ENCODE results near the gene SLC6A6.

GRCh38 chr3:14492948-14493881 is 90.8 kb downstream of the SLC6A6 start:
- no peak for TF ChIP-seq CEBPB (IDR thresholded peaks at IDR 0.05; ENCODE audit: borderline replicate concordance in 1 of 2, low read depth in 2 of 2, low read length in 2 of 2)
- TF ChIP-seq REST (IDR thresholded peaks at IDR 0.05; ENCODE audit: low read depth, low read length): no peak
- no peak for TF ChIP-seq CTCF (IDR thresholded peaks at IDR 0.05 in 2 of 3, conservative IDR thresholded peaks at IDR 0.05 in 1 of 3; ENCODE audit: control insufficient read depth in 2 of 3, extremely low read depth in 1 of 3, insufficient read depth in 1 of 3, low read depth in 3 of 3, low read length in 3 of 3)
- TF ChIP-seq ASH2L (IDR thresholded peaks at IDR 0.05; ENCODE audit: borderline replicate concordance, low read depth): no peak

All from GM12878 (cell line).